Endothelial cell of umbilical vein (primary cell): Measurements from ENCODE around the gene GSTP1. TPM values are rescaled to one million over a fixed set of nuclear protein-coding genes. Genes with fewer than 3 reads are reported as not detected.

Source experiments
- BruUV-seq: library from RNA; stranded (reverse); fragments of 400-500 nt; replicated peaks from 2 replicates; lab custom pipeline; 2021; lab: Mats Ljungman, UMichigan
- CTCF ChIA-PET: fragments of 300-600, 350-600 bp; sonication (Branson Sonifier 250); formaldehyde crosslinking; loops from one replicate; lab custom pipeline; 2021; ENCODE audit warnings: antibody characterized with exemption, inconsistent platforms; lab: Charles Lee
- POLR2A ChIA-PET: fragments of 300-600, 350-600 bp; sonication (Branson Sonifier 250); formaldehyde crosslinking; loops from one replicate; lab custom pipeline; 2021; ENCODE audit warnings: antibody characterized with exemption, inconsistent platforms; lab: Charles Lee
- DNase-seq: peaks from one replicate; pipeline ENCODE4 v3.0.0-alpha.2; 2011; ENCODE audit warnings: low read depth, low spot score
- FAIRE-seq: peaks from 2 replicates; lab custom pipeline; 2011; peaks lifted over from hg19 to GRCh38; lab: Jason Lieb, UNC
- H2AFZ ChIP-seq: 2 replicates; pipeline ENCODE4 v1.6.0; 2012; ENCODE audit warnings: low read depth, low read length, control low read depth, inconsistent platforms
- H3K27ac ChIP-seq: 2 replicates; pipeline ENCODE4 v1.5.1; 2011; ENCODE audit warnings: low read depth, mild to moderate bottlenecking, control low read depth, low read length, moderate library complexity; ENCODE audit not compliant: insufficient read depth
- H3K27me3 ChIP-seq, 2 experiments: 2 replicates each; pipeline versions ENCODE4 v1.6.0 to v1.6.1; 2011; ENCODE audit warnings: low read length in 2 of 2, mixed read lengths in 1 of 2; ENCODE audit not compliant: control insufficient read depth in 2 of 2, insufficient read depth in 2 of 2
- H3K36me3 ChIP-seq, 2 experiments: 2 replicates in 1 of 2; 3 replicates in 1 of 2; pipeline ENCODE4 v1.5.1; 2011; ENCODE audit warnings: low read length in 2 of 2, mild to moderate bottlenecking in 1 of 2, moderate library complexity in 1 of 2; ENCODE audit not compliant: control insufficient read depth in 2 of 2, insufficient read depth in 2 of 2; ENCODE audit errors: extremely low read depth in 1 of 2
- H3K4me1 ChIP-seq: 3 replicates; pipeline ENCODE4 v1.5.1; 2011; ENCODE audit warnings: mild to moderate bottlenecking, low read length; ENCODE audit not compliant: control insufficient read depth, insufficient read depth; ENCODE audit errors: extremely low read depth
- H3K4me2 ChIP-seq: 2 replicates; pipeline ENCODE4 v1.6.1; 2011; ENCODE audit warnings: low read length, control low read depth, mixed read lengths; ENCODE audit not compliant: insufficient read depth
- H3K4me3 ChIP-seq, 3 experiments: fragments of 200-600 bp in 1 of 3; sonication (generic), shearing (Covaris generic) in 1 of 3; replicated peaks in 1 of 3; 2 replicates each; pipeline ENCODE4 v1.5.1; 2011 to 2016; ENCODE audit warnings: control low read depth in 3 of 3, low read length in 3 of 3, mild to moderate bottlenecking in 2 of 3, inconsistent platforms in 1 of 3, low read depth in 1 of 3, moderate library complexity in 1 of 3; ENCODE audit not compliant: insufficient read depth in 1 of 3
- H3K79me2 ChIP-seq: 2 replicates; pipeline ENCODE4 v1.6.0; 2012; ENCODE audit warnings: low read length, inconsistent platforms; ENCODE audit not compliant: control insufficient read depth, insufficient read depth
- H3K9ac ChIP-seq: replicated peaks from 2 replicates; pipeline ENCODE3; 2011; ENCODE audit warnings: low read length, control low read depth; ENCODE audit not compliant: insufficient read depth; ENCODE audit errors: extremely low read depth
- H3K9me1 ChIP-seq: replicated peaks from 3 replicates; pipeline ENCODE4 v1.6.0; 2011; ENCODE audit warnings: mild to moderate bottlenecking, low read length; ENCODE audit not compliant: control insufficient read depth, insufficient read depth; ENCODE audit errors: extremely low read depth
- H3K9me3 ChIP-seq: replicated peaks from 2 replicates; pipeline ENCODE4 v1.5.1; 2012; ENCODE audit warnings: low read length, inconsistent platforms; ENCODE audit not compliant: control insufficient read depth, insufficient read depth
- H4K20me1 ChIP-seq: replicated peaks from 2 replicates; pipeline ENCODE3; 2011; ENCODE audit warnings: mild to moderate bottlenecking, low read length; ENCODE audit not compliant: control insufficient read depth, insufficient read depth; ENCODE audit errors: extremely low read depth
- EZH2 ChIP-seq: IDR thresholded peaks from 2 replicates; pipeline ENCODE4 v1.6.1; 2012; ENCODE audit warnings: borderline replicate concordance, low read depth, mild to moderate bottlenecking, moderate library complexity, low read length, inconsistent platforms; ENCODE audit not compliant: severe bottlenecking
- FOS ChIP-seq: IDR thresholded peaks from 2 replicates; pipeline ENCODE4 v1.6.1; 2011; ENCODE audit warnings: mild to moderate bottlenecking, low read length, moderate library complexity, borderline replicate concordance; ENCODE audit not compliant: insufficient read depth
- JUN ChIP-seq: IDR thresholded peaks from 2 replicates; pipeline ENCODE4 v1.6.1; 2011; ENCODE audit warnings: borderline replicate concordance, low read depth; ENCODE audit not compliant: insufficient read length, insufficient read depth
- MYC ChIP-seq: IDR thresholded peaks from one replicate; pipeline ENCODE4 v1.6.1; 2011; ENCODE audit warnings: mild to moderate bottlenecking, low read depth, low read length
- POLR2A ChIP-seq: IDR thresholded peaks from 2 replicates; pipeline ENCODE4 v1.6.1; 2012; ENCODE audit warnings: low read depth, mild to moderate bottlenecking, control low read depth, low read length
- POLR2AphosphoS5 ChIP-seq: IDR thresholded peaks from 2 replicates; pipeline ENCODE4 v1.6.1; 2012; ENCODE audit warnings: low read depth, mild to moderate bottlenecking, control low read depth, low read length, moderate library complexity; ENCODE audit not compliant: insufficient read depth
- dilution Hi-C: fragments of 300-500 bp; cut with MboI; formaldehyde crosslinking; loops from one replicate; pipeline ENCODE4 v1.15.0; 2019; ENCODE audit warnings: low sequenced_read_pairs; ENCODE audit not compliant: extremely low pct_ligation_motif_present
- intact Hi-C: fragments of 100-400 bp; cut with micrococcal nuclease; formaldehyde crosslinking; loops from one replicate; pipeline ENCODE4 v1.10.0; 2022
- polyA plus RNA-seq, 4 experiments: library from polyadenylated mRNA; depleted of rRNA in 3 of 4; stranded (reverse) in 3 of 4; unstranded in 1 of 4; fragments of >200 nt; gene quantifications; 2 replicates each; pipeline versions ENCODE4 v1.2.1 to v1.2.3, GENCODE V29; 2011 to 2012; ENCODE audit warnings: missing spikeins in 1 of 4
- total RNA-seq: library from RNA; stranded (reverse); gene quantifications from 2 replicates; pipeline ENCODE4 v1.2.3, GENCODE V29; 2021
- TF ChIP-seq, protein P1 (sequence below), 2 donors: IDR thresholded peaks; 1 replicate in 1 of 2; 2 replicates in 1 of 2; pipeline ENCODE4 v1.5.1; 2011; ENCODE audit warnings: low read length in 2 of 2, mild to moderate bottlenecking in 2 of 2, moderate library complexity in 2 of 2, control low read depth in 1 of 2, inconsistent platforms in 1 of 2, low read depth in 1 of 2; ENCODE audit not compliant: insufficient read depth in 1 of 2; ENCODE audit errors: extremely low read depth in 1 of 2

The GSTP1 gene
- total and polyA plus RNA-seq, 2 donors (not counting 3 experiments of a cell fraction or from before 2014, with no cell fraction given) = 962 to 2,277 TPM

- ChIA-PET CTCF (interaction anchor here (0.9 to 6.6 kb wide), 22 partner anchors 8 to 325 kb away, joined by 3 to 98 read pairs (median 6); partner anchors contain the start of genes ACY3 and TBX10), POLR2A (no interaction called here)
- H3K27me3 ChIP-seq = no peaks in the 10 kb centered on the region
- dilution Hi-C loops = no loop called here
- H3K4me3 ChIP-seq = peak overlapping the region; percentile 39 to 60 (median 55)
- TSS peak; percentile 16 for BruUV-seq
- peak overlapping the region; percentile 58 for H3K27ac ChIP-seq
- H3K79me2 ChIP-seq = no peaks in the 10 kb centered on the region
- peaks cover 4% of the 10 kb centered on the region for H3K4me1 ChIP-seq
- no peaks in the 10 kb centered on the region for H4K20me1 ChIP-seq
- peak; percentile 96 for DNase-seq
- peak overlapping the region; percentile 98 for H2AFZ ChIP-seq
- H3K9ac ChIP-seq = peak overlapping the region; percentile 68
- no peaks in the 10 kb centered on the region for H3K9me3 ChIP-seq
- H3K9me1 ChIP-seq = no peaks in the 10 kb centered on the region
- peak; percentile 79 for TF ChIP-seq POLR2AphosphoS5
- no peak for TF ChIP-seq MYC
- TF ChIP-seq JUN = no peak
- TF ChIP-seq, protein P1, sequence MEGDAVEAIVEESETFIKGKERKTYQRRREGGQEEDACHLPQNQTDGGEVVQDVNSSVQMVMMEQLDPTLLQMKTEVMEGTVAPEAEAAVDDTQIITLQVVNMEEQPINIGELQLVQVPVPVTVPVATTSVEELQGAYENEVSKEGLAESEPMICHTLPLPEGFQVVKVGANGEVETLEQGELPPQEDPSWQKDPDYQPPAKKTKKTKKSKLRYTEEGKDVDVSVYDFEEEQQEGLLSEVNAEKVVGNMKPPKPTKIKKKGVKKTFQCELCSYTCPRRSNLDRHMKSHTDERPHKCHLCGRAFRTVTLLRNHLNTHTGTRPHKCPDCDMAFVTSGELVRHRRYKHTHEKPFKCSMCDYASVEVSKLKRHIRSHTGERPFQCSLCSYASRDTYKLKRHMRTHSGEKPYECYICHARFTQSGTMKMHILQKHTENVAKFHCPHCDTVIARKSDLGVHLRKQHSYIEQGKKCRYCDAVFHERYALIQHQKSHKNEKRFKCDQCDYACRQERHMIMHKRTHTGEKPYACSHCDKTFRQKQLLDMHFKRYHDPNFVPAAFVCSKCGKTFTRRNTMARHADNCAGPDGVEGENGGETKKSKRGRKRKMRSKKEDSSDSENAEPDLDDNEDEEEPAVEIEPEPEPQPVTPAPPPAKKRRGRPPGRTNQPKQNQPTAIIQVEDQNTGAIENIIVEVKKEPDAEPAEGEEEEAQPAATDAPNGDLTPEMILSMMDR (IDR thresholded peaks at IDR 0.05; ENCODE audit: extremely low read depth in 1 of 2, insufficient read depth in 1 of 2, low read depth in 1 of 2, low read length in 2 of 2) = peak; percentile 79 to 80
- TF ChIP-seq FOS = no peak
- TF ChIP-seq EZH2 = no peak
- TF ChIP-seq POLR2A = peak; percentile 75
- intact Hi-C loops = loop anchor here (1.0 to 2.0 kb wide), 3 partner anchors 29 to 174 kb away; no protein-coding TSS in a partner anchor
- peak overlapping the region; percentile 76 for H3K4me2 ChIP-seq
- FAIRE-seq = peak; percentile 88
- H3K36me3 ChIP-seq = no peaks in the 10 kb centered on the region
Observed at GRCh38 chr11:67630228-67630942, 46.8 kb downstream of the GSTP1 start.
